AG08395 (cell line): ENCODE data around the gene PRPF18.

Experiments used
- DNase-seq: peaks from one replicate; pipeline ENCODE4 v3.0.0; 2012; ENCODE audit warnings: mixed read lengths, low spot score

PRPF18 gene

GRCh38 chr10:13669182-13669855, 82.6 kb downstream of the PRPF18 start:
- DNase-seq = no peak

- no peak for DNase-seq
These were observed 83.1 kb downstream of the PRPF18 start for GRCh38 chr10:13669901-13670300.

- DNase-seq = no peak
These were observed 83.5 kb downstream of the PRPF18 start for GRCh38 chr10:13670311-13670710.

- DNase-seq = no peak
These were observed 85.1 kb downstream of the PRPF18 start for GRCh38 chr10:13671904-13672303.

- no peak for DNase-seq
These were observed 85.8 kb downstream of the PRPF18 start for GRCh38 chr10:13672548-13672947.

GRCh38 chr10:13673156-13673555, 86.4 kb downstream of the PRPF18 start:
- no peak for DNase-seq

- DNase-seq = no peak
These were observed 88.2 kb downstream of the PRPF18 start for GRCh38 chr10:13674645-13675588.

GRCh38 chr10:13678101-13678843, 91.5 kb downstream of the PRPF18 start:
- DNase-seq = no peak
